ENCODE results near the gene RSPH9. TPM values are rescaled to one million over a fixed set of nuclear protein-coding genes. Genes with fewer than 3 reads are reported as not detected.
"Not testable (repeated sequence)": the region's sequence is repeated elsewhere in the genome, so short reads cannot be mapped to it uniquely, and the experiment has no call there.

The RSPH9 gene
- total RNA-seq, 2 donors from 2014 or later, result 0.12 TPM; not detected in 1

DNA sequence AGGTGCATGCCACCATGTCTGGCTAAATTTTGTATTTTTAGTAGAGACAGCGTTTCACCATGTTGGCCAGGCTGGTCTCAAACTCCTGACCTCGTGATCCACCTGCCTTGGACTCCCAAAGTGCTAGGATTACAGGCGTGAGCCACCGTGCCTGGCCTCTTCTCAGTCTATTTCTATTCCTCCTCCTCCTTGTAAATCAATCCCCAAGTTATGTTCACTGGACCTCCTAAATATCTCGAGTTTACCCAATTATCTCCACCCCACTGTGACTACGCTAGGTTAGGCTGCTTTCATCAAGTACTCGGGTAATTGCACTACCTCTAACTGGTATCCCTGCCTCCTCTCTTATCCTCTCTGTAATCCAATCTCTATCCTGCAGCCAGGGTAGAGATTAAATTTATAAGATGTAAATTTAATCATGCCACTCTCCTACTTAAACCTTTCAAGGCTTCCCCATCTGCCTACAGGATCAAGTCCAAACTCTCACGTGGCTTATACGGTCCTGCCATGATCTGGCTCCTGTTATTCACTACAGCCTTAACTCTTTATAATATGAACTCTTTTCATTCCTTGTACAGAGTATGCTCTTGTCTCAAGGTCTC, 10.0 kb upstream of the RSPH9 start:
- Mint-ChIP-seq H3K9me3 (no peaks in the 10 kb centered on the region), H3K36me3 (ENCODE audit: insufficient read depth in 2 of 2) (peaks cover 11 to 18% of the 10 kb centered on the region in 2 donors), H3K4me1 (ENCODE audit: low read depth) (peaks cover 65% of the 10 kb centered on the region), H3K4me3 (peak overlapping the region; percentile 97 to 98), H3K27ac (peak overlapping the region; percentile 97), H3K27me3 (ENCODE audit: low read depth) (no peaks in the 10 kb centered on the region)
- DNase-seq, result no peak
- no peak for ATAC-seq (replicated peaks in 1 of 2)

DNA sequence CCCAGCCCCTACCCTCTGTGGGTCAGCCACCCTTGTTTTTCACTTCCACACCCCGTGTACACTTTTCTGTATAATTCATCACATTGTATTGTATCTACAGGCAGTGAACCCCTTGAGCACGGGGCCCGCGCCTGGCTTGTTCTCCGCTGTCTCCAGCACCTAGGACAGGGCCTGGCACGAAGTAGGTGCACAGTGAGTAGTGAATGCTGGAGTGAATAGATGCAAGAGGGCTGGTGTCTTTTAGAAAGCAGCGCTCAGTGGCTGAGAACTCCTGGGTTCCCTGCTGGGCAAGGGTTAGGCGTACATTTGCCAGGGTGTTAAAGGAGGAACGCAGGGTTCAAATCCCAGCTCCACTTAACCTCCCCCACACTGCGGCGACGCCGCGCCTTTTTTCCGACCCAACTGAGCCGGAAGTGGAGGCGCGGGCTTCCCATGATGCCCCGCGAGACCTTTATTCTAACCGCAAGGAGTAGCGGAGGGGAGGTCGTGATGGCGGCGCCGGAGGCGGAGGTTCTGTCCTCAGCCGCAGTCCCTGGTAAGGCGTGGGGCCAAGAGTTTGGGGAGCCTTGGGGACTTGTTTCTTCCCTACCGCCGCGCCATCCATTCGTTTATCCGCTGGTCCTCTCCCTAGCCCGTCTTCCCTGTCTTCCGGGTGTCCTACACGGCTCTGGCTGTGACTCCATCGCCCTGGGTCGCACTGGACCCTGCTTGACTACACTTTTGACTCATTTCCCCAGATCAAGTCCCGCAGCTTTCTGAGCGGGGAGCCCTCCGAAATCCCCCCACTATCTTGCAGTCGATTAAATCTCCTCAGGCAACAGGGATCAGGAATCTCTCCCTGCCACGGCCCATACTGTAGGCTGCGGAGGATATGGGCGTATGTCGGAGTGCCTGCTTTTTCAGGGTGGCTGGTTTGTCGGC, 9.2 kb upstream of the RSPH9 start, which contains the start of gene MAD2L1BP:
Gene MAD2L1BP, plus strand, starts transcription at position 454 of the 921 bp plus-strand sequence. Its CDS starts 36 bp downstream, at position 490.
- peaks cover 12 to 19% of the 10 kb centered on the region in 2 donors for H3K36me3 Mint-ChIP-seq (ENCODE audit: insufficient read depth in 2 of 2)
- H3K4me1 Mint-ChIP-seq (ENCODE audit: low read depth), result peaks cover 65% of the 10 kb centered on the region
- H3K4me3 Mint-ChIP-seq, result peak within 1 kb of the TSS; percentile 97 to 98
- no peaks in the 10 kb centered on the region for H3K27me3 Mint-ChIP-seq (ENCODE audit: low read depth)
- DNase-seq, result peak; percentile 90
- H3K27ac Mint-ChIP-seq, result peak within 1 kb of the TSS; percentile 97
- peak; percentile 90 to 92 for ATAC-seq (replicated peaks in 1 of 2)
- H3K9me3 Mint-ChIP-seq, result no peaks in the 10 kb centered on the region

DNA sequence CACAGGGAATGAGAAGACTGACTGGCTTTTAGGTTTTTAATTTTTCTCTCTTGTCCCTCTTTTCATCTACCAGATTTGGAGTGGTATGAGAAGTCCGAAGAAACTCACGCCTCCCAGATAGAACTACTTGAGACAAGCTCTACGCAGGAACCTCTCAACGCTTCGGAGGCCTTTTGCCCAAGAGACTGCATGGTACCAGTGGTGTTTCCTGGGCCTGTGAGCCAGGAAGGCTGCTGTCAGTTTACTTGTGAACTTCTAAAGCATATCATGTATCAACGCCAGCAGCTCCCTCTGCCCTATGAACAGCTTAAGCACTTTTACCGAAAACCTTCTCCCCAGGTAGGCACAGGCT, 8.6 kb upstream of the RSPH9 start:
- DNase-seq, result no peak
- H3K36me3 Mint-ChIP-seq (ENCODE audit: insufficient read depth in 2 of 2), result peaks cover 12 to 21% of the 10 kb centered on the region in 2 donors
- no peaks in the 10 kb centered on the region for H3K27me3 Mint-ChIP-seq (ENCODE audit: low read depth)
- peak in 1 of 2 donors; percentile 14 for ATAC-seq (replicated peaks in 1 of 2)
- peaks cover 66% of the 10 kb centered on the region for H3K4me1 Mint-ChIP-seq (ENCODE audit: low read depth)
- peak overlapping the region; percentile 97 for H3K27ac Mint-ChIP-seq
- no peaks in the 10 kb centered on the region for H3K9me3 Mint-ChIP-seq
- peak overlapping the region; percentile 97 to 98 for H3K4me3 Mint-ChIP-seq

DNA sequence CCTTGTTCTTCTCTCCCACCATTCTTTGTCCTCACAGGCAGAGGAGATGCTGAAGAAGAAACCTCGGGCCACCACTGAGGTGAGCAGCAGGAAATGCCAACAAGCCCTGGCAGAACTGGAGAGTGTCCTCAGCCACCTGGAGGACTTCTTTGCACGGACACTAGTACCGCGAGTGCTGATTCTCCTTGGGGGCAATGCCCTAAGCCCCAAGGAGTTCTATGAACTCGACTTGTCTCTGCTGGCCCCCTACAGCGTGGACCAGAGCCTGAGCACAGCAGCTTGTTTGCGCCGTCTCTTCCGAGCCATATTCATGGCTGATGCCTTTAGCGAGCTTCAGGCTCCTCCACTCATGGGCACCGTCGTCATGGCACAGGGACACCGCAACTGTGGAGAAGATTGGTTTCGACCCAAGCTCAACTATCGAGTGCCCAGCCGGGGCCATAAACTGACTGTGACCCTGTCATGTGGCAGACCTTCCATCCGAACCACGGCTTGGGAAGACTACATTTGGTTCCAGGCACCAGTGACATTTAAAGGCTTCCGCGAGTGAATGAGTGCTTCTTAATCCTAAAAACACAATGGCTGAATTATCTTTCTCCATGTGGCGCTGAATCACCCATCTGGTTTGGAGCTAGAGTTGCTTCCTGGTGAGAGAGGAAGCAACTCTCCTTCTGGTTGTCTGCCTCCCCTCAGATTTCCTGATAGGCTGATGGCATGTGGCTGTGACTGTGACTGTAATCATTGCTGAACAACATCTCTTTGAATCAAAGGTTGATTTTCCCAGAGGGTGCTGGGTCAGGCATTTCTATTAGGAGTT, 4.6 kb upstream of the RSPH9 start:
- peak overlapping the region in 1 of 2 donors; percentile 55 for H3K4me3 Mint-ChIP-seq
- DNase-seq (no peak), ATAC-seq (replicated peaks in 1 of 2) (no peak)
- H3K4me1 Mint-ChIP-seq (ENCODE audit: low read depth), result peaks cover 67% of the 10 kb centered on the region
- no peak overlapping the region for H3K27ac Mint-ChIP-seq
- no peaks in the 10 kb centered on the region for H3K9me3 Mint-ChIP-seq
- H3K36me3 Mint-ChIP-seq (ENCODE audit: insufficient read depth in 2 of 2), result peaks cover 15 to 23% of the 10 kb centered on the region in 2 donors
- H3K27me3 Mint-ChIP-seq (ENCODE audit: low read depth), result no peaks in the 10 kb centered on the region

DNA sequence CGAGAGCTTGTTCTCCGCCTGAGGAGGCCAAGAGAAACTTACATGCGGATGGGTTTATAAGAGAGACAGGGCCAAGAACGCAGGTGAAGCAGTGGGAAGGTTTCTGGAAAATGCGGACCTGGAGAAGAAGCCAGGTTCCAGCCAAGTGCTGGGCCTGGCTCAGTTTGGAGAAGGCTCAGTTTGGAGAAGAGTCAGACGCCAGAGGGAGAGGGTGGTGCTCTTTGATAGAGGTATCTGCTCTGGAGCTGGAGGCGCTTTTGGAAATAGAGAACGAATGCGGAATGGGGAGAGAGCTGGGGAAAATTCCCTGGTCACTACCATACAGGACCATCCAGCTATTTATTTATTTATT, 753 bp downstream of the RSPH9 start:
- peak overlapping the region; percentile 67 for H3K27ac Mint-ChIP-seq
- H3K36me3 Mint-ChIP-seq (ENCODE audit: insufficient read depth in 2 of 2), result peaks cover 3 to 4% of the 10 kb centered on the region in 2 donors
- peak overlapping the region; percentile 82 to 89 for H3K4me3 Mint-ChIP-seq
- no peaks in the 10 kb centered on the region for H3K27me3 Mint-ChIP-seq (ENCODE audit: low read depth)
- DNase-seq, result no peak
- H3K4me1 Mint-ChIP-seq (ENCODE audit: low read depth), result peaks cover 26% of the 10 kb centered on the region
- ATAC-seq (replicated peaks in 1 of 2), result peak; percentile 12 to 14
- no peaks in the 10 kb centered on the region for H3K9me3 Mint-ChIP-seq

DNA sequence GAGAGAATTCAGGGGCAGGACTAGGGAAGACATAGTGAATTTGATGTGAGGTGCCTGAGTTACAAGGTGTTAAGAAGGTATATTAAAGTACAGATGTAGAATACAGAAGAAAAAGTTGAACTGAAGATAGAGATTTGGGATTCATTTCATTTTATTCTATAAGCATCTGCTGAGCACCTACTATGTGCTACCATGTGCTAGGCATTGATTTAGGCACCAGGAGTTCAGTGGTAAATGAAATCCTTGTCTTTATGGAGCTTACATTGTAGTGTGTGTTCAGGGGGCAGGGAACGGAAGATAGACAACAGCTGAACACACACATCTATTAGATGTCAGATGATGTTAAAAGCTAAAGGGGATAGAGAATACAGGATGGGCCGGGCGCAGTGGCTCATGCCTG, 2.8 kb downstream of the RSPH9 start:
- H3K4me3 Mint-ChIP-seq, result no peak overlapping the region
- ATAC-seq (replicated peaks in 1 of 2), result no peak
- no peaks in the 10 kb centered on the region for H3K9me3 Mint-ChIP-seq
- no peak for DNase-seq
- no peak overlapping the region for H3K27ac Mint-ChIP-seq
- peaks cover 15% of the 10 kb centered on the region for H3K4me1 Mint-ChIP-seq (ENCODE audit: low read depth)
- H3K27me3 Mint-ChIP-seq (ENCODE audit: low read depth), result no peaks in the 10 kb centered on the region
- no peaks in the 10 kb centered on the region for H3K36me3 Mint-ChIP-seq (ENCODE audit: insufficient read depth in 2 of 2)

DNA sequence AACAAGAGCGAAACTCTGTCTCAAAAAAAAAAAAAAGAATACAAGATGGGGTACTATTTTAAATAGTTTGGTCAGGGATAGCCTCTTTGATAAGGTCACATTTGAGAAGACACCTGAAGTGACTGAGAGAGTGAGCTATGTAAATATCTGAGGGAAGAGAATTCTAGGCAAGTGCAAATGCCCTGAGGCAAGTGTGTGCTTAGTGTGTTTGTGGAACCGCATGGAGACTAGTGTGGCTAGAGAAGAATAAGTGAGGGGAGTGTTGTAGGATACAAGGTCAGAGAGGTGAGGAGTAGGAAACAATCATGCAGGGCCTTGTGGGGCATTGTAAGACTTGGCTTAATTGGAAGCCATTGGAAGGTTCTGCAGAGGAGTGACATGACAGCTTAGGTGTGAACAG, 3.4 kb downstream of the RSPH9 start:
- H3K36me3 Mint-ChIP-seq (ENCODE audit: insufficient read depth in 2 of 2), result no peaks in the 10 kb centered on the region
- no peak for ATAC-seq (replicated peaks in 1 of 2)
- no peak overlapping the region for H3K27ac Mint-ChIP-seq
- no peak for DNase-seq
- H3K27me3 Mint-ChIP-seq (ENCODE audit: low read depth), result no peaks in the 10 kb centered on the region
- no peaks in the 10 kb centered on the region for H3K9me3 Mint-ChIP-seq
- H3K4me1 Mint-ChIP-seq (ENCODE audit: low read depth), result peaks cover 12% of the 10 kb centered on the region
- no peak overlapping the region for H3K4me3 Mint-ChIP-seq

DNA sequence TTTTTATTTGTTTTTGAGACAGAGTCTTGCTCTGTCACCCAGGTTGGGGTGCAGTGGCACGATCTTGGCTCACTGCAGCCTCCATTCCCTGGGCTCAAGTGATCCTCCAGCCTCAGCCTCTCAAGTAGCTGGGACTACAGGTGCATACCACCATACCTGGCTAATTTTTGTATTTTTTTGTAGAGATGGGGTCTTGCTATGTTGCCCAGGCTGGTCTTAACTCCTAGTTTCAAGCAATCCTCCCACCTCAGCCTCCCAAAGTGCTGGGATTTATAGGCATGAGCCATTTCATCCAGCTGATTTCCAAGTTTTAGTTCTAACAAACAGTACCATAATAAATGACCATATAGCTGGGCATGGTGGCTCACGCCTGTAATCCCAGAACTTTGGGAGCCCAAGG, 8.0 kb downstream of the RSPH9 start:
- DNase-seq; H3K27me3 Mint-ChIP-seq (ENCODE audit: low read depth); H3K36me3 Mint-ChIP-seq (ENCODE audit: insufficient read depth in 2 of 2); ATAC-seq (replicated peaks in 1 of 2); H3K27ac Mint-ChIP-seq; H3K4me1 Mint-ChIP-seq (ENCODE audit: low read depth); H3K9me3 Mint-ChIP-seq; H3K4me3 Mint-ChIP-seq: not testable (repeated sequence)

DNA sequence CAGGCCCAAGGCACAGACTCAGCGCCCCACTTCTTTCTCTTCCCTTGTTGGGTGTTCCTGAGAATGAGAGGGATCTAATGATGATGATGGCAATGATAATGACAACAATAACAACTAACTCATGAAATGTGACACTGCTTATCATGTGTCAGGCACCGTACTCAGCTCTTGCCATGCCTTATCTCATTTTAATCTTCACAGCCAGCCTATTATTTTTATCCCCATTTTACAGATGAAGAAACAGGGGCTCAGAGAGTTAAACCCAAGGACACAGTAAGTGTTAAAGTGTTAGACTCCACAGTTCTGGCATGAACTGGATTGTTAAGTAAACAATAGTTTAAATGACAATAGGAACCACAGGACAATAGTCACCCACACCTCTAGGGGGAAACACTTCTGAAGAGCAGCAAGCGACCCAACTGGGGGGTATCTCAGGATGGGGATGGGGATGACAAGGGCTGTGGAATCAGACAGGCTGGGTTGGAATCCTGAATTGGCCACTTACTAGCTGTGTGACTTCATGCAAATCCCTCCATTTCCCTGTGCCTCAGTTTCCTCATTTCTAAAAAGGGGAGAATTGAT, 12.5 kb downstream of the RSPH9 start:
- ATAC-seq (replicated peaks in 1 of 2) (no peak), DNase-seq (no peak)
- H3K4me3 Mint-ChIP-seq, result no peak overlapping the region
- no peak overlapping the region for H3K27ac Mint-ChIP-seq
- H3K27me3 Mint-ChIP-seq (ENCODE audit: low read depth), result peaks cover 6% of the 10 kb centered on the region
- H3K9me3 Mint-ChIP-seq, result peaks cover 0 to 3% of the 10 kb centered on the region in 2 donors
- peaks cover 0 to 3% of the 10 kb centered on the region in 2 donors for H3K36me3 Mint-ChIP-seq (ENCODE audit: insufficient read depth in 2 of 2)
- no peaks in the 10 kb centered on the region for H3K4me1 Mint-ChIP-seq (ENCODE audit: low read depth)

DNA sequence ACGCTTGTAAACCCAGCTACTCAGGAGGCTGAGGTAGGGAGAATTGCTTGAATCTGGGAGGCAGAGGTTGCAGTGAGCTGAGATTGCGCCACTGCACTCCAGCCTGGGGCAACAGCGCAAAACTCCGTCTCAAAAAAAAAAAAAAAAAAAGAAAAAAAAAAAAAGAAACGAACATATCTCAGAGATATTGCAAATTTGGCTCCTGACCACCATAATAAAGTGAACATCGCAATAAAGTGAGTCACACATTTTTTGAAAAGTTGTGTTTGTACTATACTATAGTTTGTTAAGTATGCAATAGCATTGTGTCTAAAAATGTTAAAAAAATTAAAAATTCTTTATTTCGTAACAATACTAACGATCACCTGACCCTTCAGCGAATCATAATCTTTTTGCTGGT, 13.3 kb downstream of the RSPH9 start:
- ATAC-seq (replicated peaks in 1 of 2) (no peak), DNase-seq (no peak)
- Mint-ChIP-seq H3K4me3 (no peak overlapping the region), H3K36me3 (ENCODE audit: insufficient read depth in 2 of 2) (peaks cover 0 to 3% of the 10 kb centered on the region in 2 donors), H3K27ac (no peak overlapping the region), H3K4me1 (ENCODE audit: low read depth) (no peaks in the 10 kb centered on the region), H3K27me3 (ENCODE audit: low read depth) (peaks cover 6% of the 10 kb centered on the region), H3K9me3 (peaks cover 0 to 3% of the 10 kb centered on the region in 2 donors)

DNA sequence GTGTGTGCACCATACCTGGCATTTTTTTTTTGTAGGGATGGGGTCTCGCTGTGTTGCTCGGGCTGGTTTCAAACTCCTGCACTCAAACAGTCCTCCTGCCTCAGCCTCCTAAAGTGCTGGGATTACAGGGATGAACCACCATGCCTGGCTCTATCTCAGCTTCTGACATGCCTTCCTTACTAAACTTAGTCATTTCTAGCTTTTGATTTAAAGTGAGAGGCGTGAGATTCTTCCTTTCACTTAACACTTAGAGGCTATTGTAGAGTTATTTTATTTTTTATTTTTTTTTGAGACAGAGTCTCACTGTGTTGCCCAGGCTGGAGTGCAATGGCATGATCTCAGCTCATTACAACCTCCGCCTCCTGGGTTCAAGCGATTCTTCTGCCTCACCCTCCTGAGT, 18.1 kb downstream of the RSPH9 start:
- H3K27me3 Mint-ChIP-seq (ENCODE audit: low read depth); H3K36me3 Mint-ChIP-seq (ENCODE audit: insufficient read depth in 2 of 2); H3K9me3 Mint-ChIP-seq; DNase-seq; H3K4me3 Mint-ChIP-seq; H3K27ac Mint-ChIP-seq: not testable (repeated sequence)
- ATAC-seq (replicated peaks in 1 of 2), result peak; percentile 16 to 32
- H3K4me1 Mint-ChIP-seq (ENCODE audit: low read depth), result peaks cover 13% of the 10 kb centered on the region

DNA sequence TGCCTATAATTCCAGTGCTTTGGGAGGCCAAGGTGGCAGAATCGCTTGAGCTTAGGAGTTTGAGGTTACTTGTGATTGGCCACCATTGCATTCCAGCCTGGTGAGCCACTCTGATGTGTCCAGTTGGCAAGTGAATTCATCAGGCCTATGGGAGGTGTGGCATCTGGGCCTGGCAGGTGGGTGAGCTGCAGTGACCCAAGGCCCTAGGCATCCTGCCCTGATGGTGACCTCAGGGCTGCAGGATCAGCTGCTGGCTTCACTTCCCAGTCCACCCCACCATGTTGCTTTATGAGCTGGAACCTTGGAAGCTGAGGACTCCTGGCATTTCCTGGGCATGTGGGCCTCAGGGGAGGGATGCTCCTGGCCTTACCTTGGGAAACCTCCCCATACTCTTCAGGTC, 20.5 kb downstream of the RSPH9 start:
- Mint-ChIP-seq H3K4me3 (no peak overlapping the region), H3K27me3 (ENCODE audit: low read depth) (peaks cover 6% of the 10 kb centered on the region), H3K36me3 (ENCODE audit: insufficient read depth in 2 of 2) (peaks cover 0 to 3% of the 10 kb centered on the region in 2 donors), H3K4me1 (ENCODE audit: low read depth) (peaks cover 34% of the 10 kb centered on the region), H3K27ac (no peak overlapping the region), H3K9me3 (peaks cover 0 to 3% of the 10 kb centered on the region in 2 donors)
- ATAC-seq (replicated peaks in 1 of 2) (no peak), DNase-seq (no peak)

All from activated T-cell treated with anti-CD3 and anti-CD28 coated beads, Interleukin-2, amount 50 U/mL, for 72 hours (primary cell).